Measurements from ENCODE around the gene UCP3.

UCP3 gene

GRCh38 chr11:73976451-73977151 is 32.3 kb downstream of the UCP3 start:
- ATAC-seq (ENCODE audit: insufficient read depth, low read depth) = no peak
- H3K36me3 ChIP-seq (ENCODE audit: insufficient read depth, low read length) = peaks cover 77% of the 10 kb centered on the region
- H3K4me3 ChIP-seq (ENCODE audit: low read depth in 1 of 2, low read length in 2 of 2) = no peak overlapping the region
- no peak overlapping the region for H3K9ac ChIP-seq (ENCODE audit: low read depth, low read length)
- peaks cover 54% of the 10 kb centered on the region for H3K4me1 ChIP-seq (ENCODE audit: insufficient read depth, low read length)
- peaks cover 25% of the 10 kb centered on the region for H3K79me2 ChIP-seq (ENCODE audit: insufficient read depth, low read length)
- no peak for DNase-seq
- no peak overlapping the region for H3K27ac ChIP-seq (ENCODE audit: low read length)
- H3K9me3 ChIP-seq (ENCODE audit: insufficient read depth, low read length, severe bottlenecking) = no peaks in the 10 kb centered on the region
- H3K27me3 ChIP-seq (ENCODE audit: insufficient read depth, low read length, poor library complexity) = no peaks in the 10 kb centered on the region
- 0 out of 2 replicates have a peak overlapping the region, but pooled peaks have one; percentile 4 for H3K4me2 ChIP-seq (ENCODE audit: insufficient read depth, low read length)
- H2AFZ ChIP-seq (ENCODE audit: low read depth, low read length) = no peak overlapping the region
- TF ChIP-seq CTCF (IDR thresholded peaks at IDR 0.05; ENCODE audit: borderline replicate concordance, extremely low read depth, low read length, poor library complexity, severe bottlenecking) (no peak), EZH2 (IDR thresholded peaks at IDR 0.05; ENCODE audit: borderline replicate concordance, low read depth, low read length, severe bottlenecking) (no peak)
- H4K20me1 ChIP-seq (ENCODE audit: insufficient read depth, low read length) = peaks cover 42% of the 10 kb centered on the region

- Histone ChIP-seq H2AFZ (ENCODE audit: low read depth, low read length) (no peak overlapping the region), H3K79me2 (ENCODE audit: insufficient read depth, low read length) (peaks cover 13% of the 10 kb centered on the region; the same call in 1 of the 2 replicates), H3K4me1 (ENCODE audit: insufficient read depth, low read length) (peaks cover 43% of the 10 kb centered on the region), H4K20me1 (ENCODE audit: insufficient read depth, low read length) (peaks cover 30% of the 10 kb centered on the region), H3K27ac (ENCODE audit: low read length) (no peak overlapping the region), H3K9ac (ENCODE audit: low read depth, low read length) (no peak overlapping the region), H3K36me3 (ENCODE audit: insufficient read depth, low read length) (peaks cover 65% of the 10 kb centered on the region), H3K4me3 (ENCODE audit: low read depth in 1 of 2, low read length in 2 of 2) (no peak overlapping the region), H3K9me3 (ENCODE audit: insufficient read depth, low read length, severe bottlenecking) (no peaks in the 10 kb centered on the region), H3K4me2 (ENCODE audit: insufficient read depth, low read length) (no peak overlapping the region), H3K27me3 (ENCODE audit: insufficient read depth, low read length, poor library complexity) (no peaks in the 10 kb centered on the region)
- TF ChIP-seq EZH2 (IDR thresholded peaks at IDR 0.05; ENCODE audit: borderline replicate concordance, low read depth, low read length, severe bottlenecking) (no peak), CTCF (IDR thresholded peaks at IDR 0.05; ENCODE audit: borderline replicate concordance, extremely low read depth, low read length, poor library complexity, severe bottlenecking) (no peak)
- ATAC-seq (ENCODE audit: insufficient read depth, low read depth) (no peak), DNase-seq (no peak)
Measured at GRCh38 chr11:73975479-73975757, 33.5 kb downstream of the UCP3 start.

GRCh38 chr11:73974604-73975478 is 34.0 kb downstream of the UCP3 start:
- peaks cover 27% of the 10 kb centered on the region for H4K20me1 ChIP-seq (ENCODE audit: insufficient read depth, low read length)
- no peak overlapping the region for H3K4me2 ChIP-seq (ENCODE audit: insufficient read depth, low read length)
- no peak for ATAC-seq (ENCODE audit: insufficient read depth, low read depth)
- peaks cover 42% of the 10 kb centered on the region for H3K4me1 ChIP-seq (ENCODE audit: insufficient read depth, low read length)
- H3K27ac ChIP-seq (ENCODE audit: low read length) = no peak overlapping the region
- H2AFZ ChIP-seq (ENCODE audit: low read depth, low read length) = no peak overlapping the region
- H3K36me3 ChIP-seq (ENCODE audit: insufficient read depth, low read length) = peaks cover 59% of the 10 kb centered on the region
- no peaks in the 10 kb centered on the region for H3K9me3 ChIP-seq (ENCODE audit: insufficient read depth, low read length, severe bottlenecking)
- DNase-seq = no peak
- no peak overlapping the region for H3K4me3 ChIP-seq (ENCODE audit: low read depth in 1 of 2, low read length in 2 of 2)
- H3K27me3 ChIP-seq (ENCODE audit: insufficient read depth, low read length, poor library complexity) = no peaks in the 10 kb centered on the region
- H3K79me2 ChIP-seq (ENCODE audit: insufficient read depth, low read length) = peaks cover 7% of the 10 kb centered on the region; the same call in 1 of the 2 replicates
- no peak overlapping the region for H3K9ac ChIP-seq (ENCODE audit: low read depth, low read length)
- TF ChIP-seq CTCF (IDR thresholded peaks at IDR 0.05; ENCODE audit: borderline replicate concordance, extremely low read depth, low read length, poor library complexity, severe bottlenecking) (no peak), EZH2 (IDR thresholded peaks at IDR 0.05; ENCODE audit: borderline replicate concordance, low read depth, low read length, severe bottlenecking) (no peak)
